TTC549 (cell line): ENCODE measurements around the gene TPH2.

Source experiments
- FAIRE-seq: peaks from 2 replicates; lab custom pipeline; 2012; peaks lifted over from hg19 to GRCh38; lab: Jason Lieb, UNC

The TPH2 gene

GRCh38 chr12:72035625-72036024 lies 97.0 kb downstream of the TPH2 start:
- no peak for FAIRE-seq

GRCh38 chr12:72036393-72036792 lies 97.7 kb downstream of the TPH2 start:
- no peak for FAIRE-seq

DNA sequence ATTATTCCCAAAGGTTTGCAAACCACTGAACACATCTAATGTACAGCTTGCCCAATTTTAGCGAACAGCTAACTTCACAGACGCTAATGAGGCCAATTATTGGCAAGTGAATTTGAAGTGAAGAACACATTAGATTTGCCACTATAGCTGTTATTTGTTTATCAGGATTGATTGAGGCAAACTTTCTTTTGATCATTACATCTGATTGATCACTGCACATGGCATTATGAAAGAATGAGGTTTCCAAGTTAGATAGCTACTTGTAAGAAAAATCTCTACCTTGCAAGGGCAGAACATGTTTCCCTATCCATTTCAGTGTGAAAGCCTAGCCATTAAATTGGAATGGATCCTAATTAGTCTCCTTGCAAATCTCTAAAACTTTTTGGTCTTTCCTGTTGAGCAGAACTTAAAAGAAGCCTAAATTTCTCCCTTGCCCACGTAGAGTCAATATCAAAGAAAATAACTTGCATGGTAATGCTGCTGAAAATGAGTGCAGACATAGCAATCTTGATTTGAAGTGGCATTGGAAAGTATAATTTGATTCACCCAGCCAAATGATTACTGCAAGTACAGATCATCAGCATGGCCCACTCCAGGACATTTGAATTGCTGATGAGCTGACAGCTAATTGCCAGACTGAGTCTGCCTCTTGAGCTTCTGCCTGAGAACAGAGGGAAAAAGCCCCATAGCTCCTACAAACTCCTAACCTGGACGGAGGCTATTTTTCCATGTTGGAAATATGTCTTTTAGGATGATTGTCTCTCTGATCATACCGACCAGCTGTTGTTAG lies 98.6 kb downstream of the TPH2 start:
- FAIRE-seq, result no peak

DNA sequence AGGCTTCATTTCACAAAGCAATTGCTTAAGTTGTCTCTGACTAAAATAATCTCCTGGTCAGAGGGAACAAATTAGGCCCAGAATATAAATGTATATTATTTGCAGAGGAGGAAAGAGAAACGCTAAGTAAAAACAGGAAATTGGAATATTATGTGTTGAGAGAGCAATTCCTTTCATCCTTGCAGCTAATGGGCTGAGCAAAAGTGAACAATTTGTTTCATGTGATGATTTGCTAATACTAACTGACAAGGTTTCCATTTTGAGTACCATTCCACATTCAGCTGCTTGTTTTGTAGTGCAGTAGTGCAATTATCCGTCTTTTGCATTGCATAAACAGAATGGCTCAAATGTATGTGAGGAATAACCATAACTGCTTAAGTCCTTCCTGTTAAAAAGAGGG lies 103.2 kb downstream of the TPH2 start:
- no peak for FAIRE-seq

- no peak for FAIRE-seq
These were observed 115.0 kb downstream of the TPH2 start for GRCh38 chr12:72053604-72054003.

GRCh38 chr12:72054511-72054910 lies 115.9 kb downstream of the TPH2 start:
- FAIRE-seq, result no peak

- no peak for FAIRE-seq
These were observed 118.8 kb downstream of the TPH2 start for GRCh38 chr12:72057330-72057914.

DNA sequence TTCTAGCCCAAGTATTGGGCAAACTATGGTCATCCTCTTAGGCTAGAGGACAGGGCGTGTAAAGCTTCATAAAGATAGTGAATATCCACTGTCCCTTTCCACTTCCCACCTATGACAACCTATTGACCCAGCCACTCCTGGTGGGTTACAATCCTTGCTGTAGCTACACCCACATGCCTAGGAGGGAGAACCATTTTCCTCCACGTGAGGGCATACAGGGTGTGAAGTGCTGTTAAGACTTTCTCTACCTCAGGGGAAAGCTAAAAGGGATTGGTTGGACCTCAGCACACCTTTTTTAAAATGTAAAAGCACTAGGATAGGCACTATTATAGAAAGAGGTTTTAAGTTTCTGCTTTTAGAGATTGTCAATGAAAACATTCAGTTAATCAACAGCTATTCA lies 124.4 kb downstream of the TPH2 start:
- no peak for FAIRE-seq

GRCh38 chr12:72071030-72071429 lies 132.4 kb downstream of the TPH2 start:
- FAIRE-seq, result no peak

DNA sequence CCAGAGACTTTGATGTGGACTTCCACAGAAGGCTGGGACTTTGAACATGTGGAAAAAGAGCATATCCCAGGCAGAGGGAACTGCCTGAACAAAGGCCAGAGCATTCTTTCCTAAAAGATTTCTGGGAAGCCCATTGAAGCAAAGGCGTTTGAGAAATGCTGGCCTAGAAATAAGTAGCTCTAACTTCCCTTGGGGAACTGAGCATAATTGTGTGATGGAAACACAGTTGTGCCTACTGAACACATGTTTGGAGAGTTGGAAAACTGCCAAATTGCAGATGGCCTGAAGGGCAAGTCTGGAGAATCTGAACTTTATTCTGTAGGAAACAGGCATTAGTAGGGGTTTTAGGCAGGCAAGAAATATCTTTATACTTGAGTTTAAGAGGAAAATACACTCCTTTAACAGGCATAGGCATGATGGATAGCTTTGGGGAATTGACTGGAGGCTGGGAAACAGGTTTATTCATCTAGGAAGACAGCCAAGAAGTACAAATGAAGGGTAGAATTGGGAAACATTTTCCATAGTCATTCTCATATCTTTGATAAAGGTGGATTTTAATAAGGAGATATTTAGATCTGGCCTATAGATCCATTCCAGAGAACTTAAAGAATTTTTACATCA lies 134.1 kb downstream of the TPH2 start:
- FAIRE-seq, result no peak

DNA sequence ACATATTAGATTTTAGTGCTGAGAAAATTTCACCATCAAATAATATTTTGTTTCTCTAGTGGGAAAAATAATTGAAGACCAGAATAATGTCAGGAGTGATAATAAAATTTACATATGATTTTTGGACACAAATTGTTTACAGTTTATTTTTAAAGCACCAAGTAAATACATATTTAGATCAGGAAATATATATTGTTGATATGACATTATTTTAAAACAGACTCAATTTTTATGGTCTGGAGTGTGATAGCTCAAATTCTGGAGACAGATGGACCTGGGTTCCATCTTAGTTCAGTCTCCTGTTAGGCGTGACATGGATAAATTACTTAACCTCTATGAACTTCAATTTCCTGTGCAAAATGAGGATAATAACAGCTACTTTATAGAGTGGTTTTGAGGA lies 135.4 kb downstream of the TPH2 start:
- no peak for FAIRE-seq

- no peak for FAIRE-seq
These were observed 136.3 kb downstream of the TPH2 start for GRCh38 chr12:72074956-72075355.

GRCh38 chr12:72075401-72075800 lies 136.8 kb downstream of the TPH2 start:
- FAIRE-seq, result no peak

DNA sequence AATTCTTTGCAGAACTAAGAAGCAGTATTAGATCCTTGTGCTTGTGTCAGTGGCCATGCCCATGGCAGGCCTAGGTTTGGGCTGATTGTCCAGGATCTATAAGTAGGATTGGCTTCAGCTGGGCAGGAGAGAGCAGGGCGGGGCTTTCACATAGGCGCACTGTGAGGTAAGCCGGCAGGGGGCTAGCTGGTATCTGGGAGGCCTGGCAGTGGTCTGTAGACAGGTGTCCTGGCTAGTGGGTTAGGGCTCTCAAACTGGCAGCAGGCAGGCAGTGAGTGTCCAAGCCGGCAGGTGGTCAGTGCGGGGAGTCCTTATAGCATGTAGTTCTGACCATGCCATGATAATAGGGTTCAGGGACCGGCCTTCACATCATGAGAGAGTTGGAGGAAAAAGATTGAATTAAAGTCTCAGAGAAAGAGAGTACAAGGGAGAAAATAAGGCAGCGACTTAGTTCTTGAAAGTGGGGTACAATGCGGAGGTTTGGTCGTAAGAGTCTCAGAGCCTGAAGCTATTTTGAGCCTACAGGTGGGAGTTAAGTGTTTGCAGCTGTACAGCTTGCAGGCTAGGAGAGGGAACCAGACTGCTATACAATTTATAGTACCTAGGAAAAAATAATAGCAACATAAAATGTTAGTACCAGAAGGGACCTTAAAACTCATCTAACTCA lies 137.4 kb downstream of the TPH2 start:
- no peak for FAIRE-seq

GRCh38 chr12:72076558-72076915 lies 137.9 kb downstream of the TPH2 start:
- no peak for FAIRE-seq

DNA sequence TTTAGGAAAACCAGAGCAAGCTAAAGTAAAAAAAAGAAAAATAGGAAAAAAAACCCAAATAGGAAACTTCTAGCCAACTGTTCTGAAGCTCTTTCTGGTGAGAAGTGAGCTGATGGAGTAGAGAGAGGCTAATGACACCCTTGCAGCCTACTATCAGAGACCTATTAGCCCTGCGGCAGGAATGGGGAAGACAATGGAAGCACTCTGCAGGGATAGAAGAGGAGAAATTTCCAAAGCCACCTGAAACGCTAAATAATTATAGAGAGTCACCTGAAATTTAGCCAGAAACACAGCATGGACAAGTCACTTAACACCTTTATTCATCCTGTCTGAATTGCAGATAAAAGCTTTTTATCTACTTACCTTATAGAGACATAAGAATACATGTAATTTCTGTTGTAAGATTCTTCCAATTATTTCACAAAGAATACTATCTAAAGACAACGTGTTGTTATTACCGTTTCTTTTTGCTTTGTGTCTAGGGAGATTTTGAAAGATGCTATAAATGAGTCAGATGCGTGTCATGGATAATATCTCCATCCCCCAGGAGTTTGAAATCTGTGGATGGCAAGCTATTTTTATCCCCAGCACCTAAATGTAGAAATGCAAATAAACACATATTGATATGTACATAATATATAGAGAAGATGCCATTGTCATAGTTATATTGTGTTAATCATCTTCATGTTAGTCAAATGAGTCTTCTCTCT lies 138.6 kb downstream of the TPH2 start:
- no peak for FAIRE-seq

DNA sequence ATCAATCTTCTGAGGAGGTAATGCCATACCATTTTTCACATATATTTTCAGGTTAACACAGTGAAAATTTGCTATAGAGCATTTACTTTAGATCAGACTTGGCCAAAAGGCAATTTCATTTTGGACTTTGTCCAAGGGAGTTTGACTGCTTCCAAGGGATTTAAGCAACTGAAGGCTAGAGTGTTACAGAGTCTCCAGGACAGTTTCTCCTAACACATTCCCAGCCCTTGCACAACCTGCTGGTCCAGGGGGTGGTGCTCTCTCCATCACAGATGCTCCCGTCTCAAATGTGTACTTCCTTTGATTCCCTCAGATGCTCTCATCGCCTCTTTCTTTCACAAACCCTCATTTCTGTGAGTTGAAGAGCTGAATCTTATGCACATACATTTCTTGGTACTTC lies 143.1 kb downstream of the TPH2 start:
- no peak for FAIRE-seq
